ENCODE results near the gene THRB.

DNA sequence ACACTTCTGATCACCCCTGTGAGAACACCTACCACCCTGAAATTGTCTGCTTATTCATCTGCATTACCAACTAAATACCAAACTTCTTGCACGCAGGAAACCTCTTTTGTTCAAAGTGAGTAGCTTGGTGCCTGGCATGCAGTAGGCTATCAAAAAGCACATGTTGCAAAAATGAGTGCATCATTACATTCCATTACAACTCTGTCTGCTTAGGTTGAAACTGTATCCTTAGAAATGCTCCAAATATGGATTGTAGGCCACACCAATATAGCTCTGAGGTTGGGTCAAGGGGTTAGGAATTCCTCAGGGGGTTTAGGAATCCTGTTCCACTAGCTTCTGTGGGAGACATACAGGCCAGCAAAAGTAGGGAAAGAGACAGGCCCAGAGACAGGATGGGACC lies 107.2 kb downstream of the THRB start:
- TF ChIP-seq, protein P1, sequence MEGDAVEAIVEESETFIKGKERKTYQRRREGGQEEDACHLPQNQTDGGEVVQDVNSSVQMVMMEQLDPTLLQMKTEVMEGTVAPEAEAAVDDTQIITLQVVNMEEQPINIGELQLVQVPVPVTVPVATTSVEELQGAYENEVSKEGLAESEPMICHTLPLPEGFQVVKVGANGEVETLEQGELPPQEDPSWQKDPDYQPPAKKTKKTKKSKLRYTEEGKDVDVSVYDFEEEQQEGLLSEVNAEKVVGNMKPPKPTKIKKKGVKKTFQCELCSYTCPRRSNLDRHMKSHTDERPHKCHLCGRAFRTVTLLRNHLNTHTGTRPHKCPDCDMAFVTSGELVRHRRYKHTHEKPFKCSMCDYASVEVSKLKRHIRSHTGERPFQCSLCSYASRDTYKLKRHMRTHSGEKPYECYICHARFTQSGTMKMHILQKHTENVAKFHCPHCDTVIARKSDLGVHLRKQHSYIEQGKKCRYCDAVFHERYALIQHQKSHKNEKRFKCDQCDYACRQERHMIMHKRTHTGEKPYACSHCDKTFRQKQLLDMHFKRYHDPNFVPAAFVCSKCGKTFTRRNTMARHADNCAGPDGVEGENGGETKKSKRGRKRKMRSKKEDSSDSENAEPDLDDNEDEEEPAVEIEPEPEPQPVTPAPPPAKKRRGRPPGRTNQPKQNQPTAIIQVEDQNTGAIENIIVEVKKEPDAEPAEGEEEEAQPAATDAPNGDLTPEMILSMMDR (IDR thresholded peaks at IDR 0.05) = no peak
- TF ChIP-seq POLR2AphosphoS5 (IDR thresholded peaks at IDR 0.05) (no peak), POLR2A (IDR thresholded peaks at IDR 0.05) (no peak)

All from upper lobe of left lung (tissue), 4 donors.